Right lobe of liver (tissue), 6 donors: Measurements from ENCODE around the gene TPT1. TPM values are rescaled to one million over a fixed set of nuclear protein-coding genes. Genes with fewer than 3 reads are reported as not detected.

Experiments used
- ATAC-seq, 4 donors: fragments of 200-7000 bp; cut with Tn5 transposase; one replicate each; pipeline ENCODE4 v1.9.1; 2020; ENCODE audit warnings: mild to moderate bottlenecking in 4 of 4, moderate library complexity in 4 of 4
- DNase-seq, 3 donors: peaks; one replicate each; pipeline ENCODE4 v3.0.0-alpha.2; 2020
- H3K27ac ChIP-seq, 3 donors: fragments of 200-600 bp; one replicate each; pipeline ENCODE4 v1.8.0; 2022
- H3K27me3 ChIP-seq, 2 donors: fragments of 200-600 bp; one replicate each; pipeline ENCODE4 v1.8.0; 2022
- H3K36me3 ChIP-seq, 4 donors: fragments of 200-600 bp; sonication (generic) in 1 of 4; one replicate each; pipeline versions ENCODE4 v1.5.1 to v1.8.0; 2017 to 2022; ENCODE audit warnings: control low read depth in 1 of 4
- H3K4me1 ChIP-seq, 4 donors: fragments of 200-600 bp; sonication (generic) in 1 of 4; one replicate each; pipeline versions ENCODE4 v1.5.1 to v1.8.0; 2017 to 2022; ENCODE audit warnings: control low read depth in 1 of 4
- H3K4me3 ChIP-seq, 3 donors: fragments of 200-600 bp; one replicate each; pipeline ENCODE4 v1.8.0; 2022
- H3K9me3 ChIP-seq, 4 donors: fragments of 200-600 bp; sonication (generic) in 1 of 4; one replicate each; pipeline versions ENCODE4 v1.5.1 to v1.8.0; 2017 to 2022; ENCODE audit warnings: control low read depth in 1 of 4
- CTCF ChIP-seq, 4 donors: fragments of 200-600 bp in 3 of 4; fragments of 450-650 bp in 1 of 4; IDR thresholded peaks; one replicate each; pipeline versions ENCODE4 v1.5.1 to v1.8.0; 2016 to 2022; ENCODE audit warnings: antibody characterized with exemption in 4 of 4, mild to moderate bottlenecking in 2 of 4
- POLR2A ChIP-seq: fragments of 450-650 bp; IDR thresholded peaks from one replicate; pipeline ENCODE4 v1.6.1; 2017; ENCODE audit warnings: antibody characterized with exemption, mild to moderate bottlenecking
- WGBS: methylation state at CpG from one replicate; pipeline ENCODE4 v1.1.6; 2018; ENCODE audit warnings: low coverage, low lambda C conversion rate; ENCODE audit not compliant: insufficient coverage; ENCODE audit errors: missing lambda C conversion rate; 5-methylcytosine and 5-hydroxymethylcytosine counted together
- intact Hi-C, 2 donors: fragments of 100-400 bp; cut with DNase I; formaldehyde crosslinking; loops; one replicate each; pipeline versions ENCODE4 v1.11.2 to v1.14.1; 2022
- total RNA-seq, 6 experiments: library from RNA; depleted of rRNA in 2 of 6; stranded (reverse); fragments of >200 nt in 2 of 6; fragmentation: NEBNext Ultra II Directional in 3 of 6; extraction: Animal tissue kit (Norgen Biotek cat#: 25700) in 3 of 6; gene quantifications; one replicate each; pipeline versions ENCODE4 v1.1.0 to v1.2.4, GENCODE V29; 2016 to 2023
- donor health status: DM: no; HTN: yes; CAD: no.
- donor health status: DM: no; HTN: no; CAD: no.
- donor health status: DM: no; HTN: no; CAD: no.
- donor health status: DM: no; HTN: yes; CAD: no.
- donor health status: DM: no; HTN: yes; CAD: no.

TPT1 gene
- total RNA-seq, 6 experiments from 2014 or later = 1,466 to 3,393 (median 2,295) TPM

GRCh38 chr13:45341799-45342500, 967 bp upstream of the TPT1 start:
- 5% methylated on average over 16 of the region's 17 CpGs for WGBS
- ATAC-seq (peak in 3 of 4 donors; percentile 0 to 22 (median 9)), DNase-seq (peak in 2 of 3 donors; percentile 55 to 63)
- no peaks in the 10 kb centered on the region for H3K9me3 ChIP-seq
- peak overlapping the region; percentile 94 to 98 (median 95) for H3K27ac ChIP-seq
- TF ChIP-seq POLR2A = no peak
- TF ChIP-seq CTCF (IDR thresholded peaks at IDR 0.05) = no peak
- H3K36me3 ChIP-seq = peaks cover 9 to 36% (median 29%) of the 10 kb centered on the region in 4 donors
- no peaks in the 10 kb centered on the region for H3K27me3 ChIP-seq
- peaks cover 0 to 33% (median 15%) of the 10 kb centered on the region in 4 donors for H3K4me1 ChIP-seq
- peak overlapping the region; percentile 63 to 74 (median 68) for H3K4me3 ChIP-seq
- intact Hi-C loops = no loop called here

- Histone ChIP-seq H3K27me3 (no peaks in the 10 kb centered on the region), H3K4me3 (peak overlapping the region; percentile 86 to 96 (median 94)), H3K36me3 (peaks cover 20 to 47% (median 35%) of the 10 kb centered on the region in 4 donors), H3K9me3 (no peaks in the 10 kb centered on the region), H3K27ac (peak overlapping the region; percentile 100), H3K4me1 (peaks cover 0 to 47% (median 21%) of the 10 kb centered on the region in 4 donors)
- 0% methylated on average over 17 of the region's 64 CpGs for WGBS
- DNase-seq = peak; percentile 94 to 95 (median 95)
- TF ChIP-seq CTCF (IDR thresholded peaks at IDR 0.05) = peak; percentile 19 to 47 (median 32)
- no peak for TF ChIP-seq POLR2A
- peak; percentile 47 to 65 (median 58) for ATAC-seq
- intact Hi-C loops = no loop called here
Measured at GRCh38 chr13:45340422-45341033, 455 bp downstream of the TPT1 start.

- H3K4me1 ChIP-seq = peaks cover 0 to 53% (median 25%) of the 10 kb centered on the region in 4 donors
- H3K9me3 ChIP-seq = no peaks in the 10 kb centered on the region
- H3K27ac ChIP-seq = peak overlapping the region; percentile 100
- no peaks in the 10 kb centered on the region for H3K27me3 ChIP-seq
- intact Hi-C loops = no loop called here
- WGBS = under 1% methylated on average over 11 of the region's 11 CpGs
- peak overlapping the region; percentile 86 to 96 (median 94) for H3K4me3 ChIP-seq
- H3K36me3 ChIP-seq = peaks cover 20 to 47% (median 37%) of the 10 kb centered on the region in 4 donors
- TF ChIP-seq POLR2A = no peak
- no peak for TF ChIP-seq CTCF (IDR thresholded peaks at IDR 0.05)
- ATAC-seq (no peak), DNase-seq (no peak)
Measured at GRCh38 chr13:45339867-45340266, 1.1 kb downstream of the TPT1 start.

- Histone ChIP-seq H3K4me3 (peak overlapping the region; percentile 86 to 96 (median 94)), H3K36me3 (peaks cover 20 to 43% (median 37%) of the 10 kb centered on the region in 4 donors), H3K9me3 (no peaks in the 10 kb centered on the region), H3K4me1 (peaks cover 0 to 58% (median 27%) of the 10 kb centered on the region in 4 donors), H3K27ac (peak overlapping the region; percentile 100), H3K27me3 (no peaks in the 10 kb centered on the region)
- TF ChIP-seq CTCF (IDR thresholded peaks at IDR 0.05) = no peak
- DNase-seq = no peak
- intact Hi-C loops = no loop called here
- no peak for ATAC-seq
Measured at GRCh38 chr13:45339399-45339798, 1.6 kb downstream of the TPT1 start.
